NCI-H1105 treated with DMSO at 0.1 percent for 48 hours (cell line): ENCODE data around the gene MAP3K5.

ENCODE experiments used
- DNase-seq: peaks from one replicate; lab custom pipeline; 2025; lab: John Stamatoyannopoulos, UW

MAP3K5 gene

GRCh38 chr6:136750696-136751521 is 41.4 kb downstream of the MAP3K5 start:
- DNase-seq = no peak

DNA sequence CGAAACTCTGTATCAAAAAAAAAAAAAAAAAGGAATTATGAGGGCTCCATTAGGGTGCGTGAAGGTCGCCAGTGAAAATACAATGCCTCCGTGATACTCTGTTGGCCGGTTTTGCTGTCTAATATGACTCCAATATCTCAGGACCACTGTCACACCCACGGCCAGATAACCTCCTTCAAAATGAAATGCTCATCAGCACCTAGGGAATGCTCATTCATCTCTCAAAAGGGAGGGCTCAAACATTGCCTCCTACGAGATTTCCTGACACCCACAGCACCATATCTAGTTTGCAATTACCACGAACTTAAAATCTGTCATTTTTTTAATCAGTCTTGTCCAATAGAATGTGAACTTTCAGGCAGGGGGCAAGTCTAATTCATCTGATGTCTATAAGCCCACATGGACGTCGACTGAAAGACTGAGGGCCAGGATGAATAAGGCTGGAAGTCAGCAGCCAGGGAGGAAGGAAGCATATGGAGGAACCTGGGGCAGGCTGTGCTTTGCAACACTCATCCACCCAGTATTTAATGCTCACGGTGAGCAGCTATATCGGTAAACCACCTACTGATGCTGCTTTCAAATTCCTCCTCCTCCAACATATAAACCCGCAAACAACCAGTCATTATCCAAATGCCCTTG is 42.8 kb downstream of the MAP3K5 start:
- DNase-seq = no peak

DNA sequence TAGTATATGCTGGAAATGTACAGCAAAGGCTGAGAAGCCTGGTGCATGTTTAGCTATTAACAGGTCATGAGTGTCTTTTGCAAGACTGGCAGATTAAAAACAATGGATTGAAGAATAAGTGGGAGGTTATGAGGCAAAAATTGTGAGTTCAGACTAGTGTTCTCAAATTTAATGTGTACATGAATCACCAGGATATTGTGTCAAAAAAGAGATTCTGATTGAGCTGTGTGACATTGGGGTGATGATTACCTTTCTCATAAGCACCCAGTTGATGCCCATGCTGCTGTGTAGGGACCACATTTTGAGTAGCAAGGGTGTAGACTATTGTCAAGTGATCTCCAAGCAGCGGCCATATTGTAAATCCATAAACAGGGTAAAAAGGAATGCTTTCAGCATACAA is 44.8 kb downstream of the MAP3K5 start:
- DNase-seq = no peak

GRCh38 chr6:136745300-136745699 is 47.0 kb downstream of the MAP3K5 start:
- no peak for DNase-seq

DNA sequence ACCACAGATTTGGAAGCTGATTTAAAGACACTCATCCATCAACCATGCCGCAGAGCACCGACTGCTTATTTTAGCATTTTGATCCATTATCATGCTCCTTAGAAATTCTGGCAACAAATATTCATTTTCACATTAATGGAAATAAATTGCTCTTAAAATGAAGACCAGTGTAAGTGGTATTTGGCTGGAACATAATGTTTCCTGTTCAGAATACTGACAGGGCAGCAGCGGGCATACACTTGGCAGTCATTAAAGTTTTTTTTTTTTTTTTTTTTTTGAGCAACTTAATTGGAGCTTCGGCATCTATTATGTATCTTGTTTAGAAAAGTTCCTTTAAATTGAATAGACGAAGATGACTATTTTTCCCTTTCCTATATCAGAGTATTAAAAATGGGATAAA is 47.4 kb downstream of the MAP3K5 start:
- no peak for DNase-seq

- DNase-seq = no peak
Measured at GRCh38 chr6:136742125-136742524, 50.2 kb downstream of the MAP3K5 start.

- no peak for DNase-seq
Measured at GRCh38 chr6:136740050-136740974, 52.0 kb downstream of the MAP3K5 start.

GRCh38 chr6:136739501-136739900 is 52.8 kb downstream of the MAP3K5 start:
- DNase-seq = no peak

GRCh38 chr6:136739071-136739470 is 53.2 kb downstream of the MAP3K5 start:
- DNase-seq = no peak

DNA sequence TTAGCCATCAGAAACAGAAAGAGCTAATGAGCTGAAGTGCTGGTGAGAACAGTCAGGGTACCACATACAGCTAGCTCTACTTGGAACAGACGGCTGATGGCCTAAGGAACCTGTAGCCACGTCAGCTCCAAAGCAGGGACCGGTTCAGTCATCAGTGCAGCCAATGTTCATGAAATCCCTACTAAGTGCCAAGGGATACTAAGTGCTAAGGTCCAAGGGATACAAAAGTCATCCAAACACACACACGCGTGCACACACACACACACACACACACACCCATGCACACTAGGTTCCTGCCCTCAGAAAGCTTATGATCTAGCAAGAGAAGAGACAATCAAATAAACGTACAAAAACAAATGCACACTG is 53.6 kb downstream of the MAP3K5 start:
- no peak for DNase-seq

DNA sequence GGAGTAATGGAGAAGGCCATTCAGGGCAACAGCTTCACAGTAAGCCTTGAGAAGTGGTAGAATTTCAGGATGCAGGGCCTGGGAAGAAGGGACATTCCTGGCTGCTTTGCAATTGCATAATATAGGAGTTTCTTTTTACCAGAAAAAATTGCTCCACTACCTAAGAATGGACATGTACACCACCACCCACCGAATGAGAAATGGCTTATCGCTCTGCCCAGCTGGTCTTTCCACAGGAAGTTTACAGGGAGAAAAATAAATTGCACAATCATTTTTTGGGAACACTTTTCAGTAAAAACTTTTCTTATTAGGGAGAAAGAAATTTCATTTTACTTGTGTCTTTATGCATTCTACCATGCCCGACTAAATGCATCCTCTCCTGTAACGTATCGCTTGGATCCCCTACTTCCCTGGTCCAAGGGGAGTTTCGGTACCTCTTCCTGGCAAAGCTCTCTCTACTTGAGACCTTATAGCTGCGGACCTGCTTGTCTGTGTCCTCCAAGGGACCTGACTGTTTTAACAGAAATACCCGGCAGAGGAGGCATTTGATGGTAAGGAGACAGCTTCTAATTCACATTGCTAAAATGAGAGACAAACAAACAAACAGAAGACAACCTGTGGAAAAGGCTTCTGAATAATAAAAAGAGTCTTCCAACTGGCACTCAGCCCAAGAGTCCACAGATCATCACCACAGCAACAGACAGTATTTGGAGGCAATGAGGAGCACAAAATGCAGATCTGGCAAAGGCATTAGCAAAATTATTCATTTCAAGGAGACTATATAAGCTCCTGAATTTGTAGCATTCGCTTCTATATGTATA is 54.2 kb downstream of the MAP3K5 start:
- no peak for DNase-seq

- DNase-seq = no peak
Measured at GRCh38 chr6:136737374-136737844, 54.9 kb downstream of the MAP3K5 start.

DNA sequence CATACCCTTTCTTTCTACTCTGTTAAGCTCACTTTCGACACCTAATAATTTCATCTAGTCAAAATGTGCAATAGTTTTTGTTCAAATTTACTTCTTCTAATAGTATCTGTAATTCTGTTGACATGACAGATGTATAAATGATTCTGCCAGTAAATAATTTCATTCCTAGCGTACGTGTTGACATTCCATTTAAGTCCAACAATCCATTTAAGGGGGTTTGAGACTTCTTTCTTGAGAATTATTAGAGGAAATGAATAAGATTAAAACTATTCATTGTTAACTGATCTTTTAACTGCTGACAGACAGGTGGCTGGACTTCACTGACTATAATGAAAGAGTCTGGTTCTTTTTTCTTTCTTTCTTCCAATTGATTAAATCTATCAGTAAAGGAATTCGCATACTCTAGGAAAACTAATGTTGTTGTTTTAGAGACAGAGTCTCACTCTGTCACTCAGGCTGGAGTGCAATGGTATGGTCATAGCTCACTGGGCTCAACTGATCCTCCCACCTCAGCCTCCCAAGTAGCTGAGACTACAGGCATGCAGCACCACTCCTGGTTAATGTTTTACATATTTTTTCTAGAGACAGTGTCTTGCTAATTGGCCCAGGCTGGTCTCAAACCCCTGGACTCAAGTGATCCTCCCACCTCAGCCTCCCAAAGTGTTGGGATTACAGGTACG is 55.9 kb downstream of the MAP3K5 start:
- no peak for DNase-seq

DNA sequence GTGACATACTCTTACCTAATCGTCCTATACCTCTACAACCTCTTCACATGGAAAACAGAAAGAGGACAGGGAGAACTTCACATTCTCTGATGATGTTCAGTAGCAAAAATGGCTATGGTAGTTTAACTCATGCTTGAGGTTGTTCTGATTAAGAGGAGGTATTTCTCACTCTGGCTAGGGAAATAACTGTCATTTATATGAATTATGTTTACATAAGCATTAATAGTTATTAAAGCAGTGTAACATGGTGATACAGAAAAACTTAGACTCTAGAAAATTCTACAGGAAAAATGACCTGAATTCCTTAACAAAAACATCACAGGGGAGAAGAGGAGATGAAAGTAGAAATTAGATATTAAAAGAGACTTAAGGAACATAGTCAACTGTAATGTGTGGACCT is 57.3 kb downstream of the MAP3K5 start:
- DNase-seq = no peak

GRCh38 chr6:136732889-136733288 is 59.4 kb downstream of the MAP3K5 start:
- DNase-seq = no peak

- DNase-seq = no peak
Measured at GRCh38 chr6:136729832-136730231, 62.4 kb downstream of the MAP3K5 start.

DNA sequence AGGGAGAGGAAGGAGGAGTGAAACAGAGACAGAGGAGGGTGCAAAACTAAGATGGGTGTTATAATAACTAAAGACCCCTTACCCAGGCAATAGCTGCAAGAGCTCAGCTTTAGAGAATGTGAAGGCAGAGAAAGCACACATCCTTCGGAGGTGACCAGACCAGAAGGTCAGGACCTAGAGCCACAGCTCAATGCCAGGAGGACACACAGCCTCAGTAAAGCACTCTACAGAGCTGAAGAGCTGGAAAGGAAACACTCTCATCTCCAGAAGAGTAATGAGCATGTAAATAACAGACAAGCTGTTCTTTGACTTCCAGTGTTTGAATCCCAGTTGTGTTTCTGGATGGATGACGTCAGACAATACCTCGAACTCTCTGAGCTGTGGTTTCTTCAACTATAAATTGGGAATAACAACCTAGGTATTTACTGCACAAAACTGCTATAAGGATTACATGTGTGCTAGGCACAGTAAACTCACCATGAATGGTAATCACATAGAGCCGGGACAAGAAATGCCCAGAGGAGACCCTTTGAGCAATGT is 63.2 kb downstream of the MAP3K5 start:
- DNase-seq = no peak

GRCh38 chr6:136728033-136728939 is 64.0 kb downstream of the MAP3K5 start:
- no peak for DNase-seq

DNA sequence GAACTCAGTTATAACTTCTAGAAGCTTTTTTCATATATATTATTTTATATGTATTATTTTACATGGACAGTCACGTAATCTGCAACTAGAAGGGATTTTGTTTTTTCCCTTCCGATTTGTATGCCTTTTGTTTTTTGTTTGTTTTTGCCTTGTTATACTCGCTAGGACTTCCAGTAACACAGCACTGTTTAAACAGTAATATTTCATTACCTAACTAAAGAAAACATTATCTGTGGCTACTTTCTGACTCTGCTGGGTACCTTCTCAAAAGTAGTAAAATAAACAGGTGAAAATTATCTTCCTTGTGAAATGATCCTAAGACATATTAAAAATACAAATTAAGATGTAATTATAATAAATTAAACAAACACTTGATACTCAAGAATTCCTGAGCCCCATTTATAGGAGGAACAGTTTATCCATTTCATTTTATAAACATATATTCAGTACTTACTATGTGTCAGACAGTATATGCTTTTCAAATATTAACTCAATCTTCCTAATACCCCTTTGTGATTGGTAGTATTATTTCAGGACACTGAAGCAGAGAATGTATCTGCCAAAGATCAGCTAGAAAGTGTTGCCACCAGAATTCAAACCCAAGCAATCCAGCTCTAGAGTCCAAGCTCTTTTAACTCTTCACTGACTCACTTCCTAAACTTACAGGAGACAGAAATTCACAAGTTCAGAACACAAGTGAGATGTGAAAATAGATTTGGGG is 65.3 kb downstream of the MAP3K5 start:
- DNase-seq = no peak
